ENCODE results near the gene CENPC. TPM values are rescaled to one million over a fixed set of nuclear protein-coding genes. Genes with fewer than 3 reads are reported as not detected.

Gene CENPC
- total and polyA plus RNA-seq, 2 donors (not counting 3 experiments of a cell fraction or from before 2014, with no cell fraction given), result 3.6 to 26.4 TPM

GRCh38 chr4:67580577-67580976 is 35.3 kb upstream of the CENPC start:
- no peak for DNase-seq (ENCODE audit: low read depth, low spot score)
- intact Hi-C loops (cut with micrococcal nuclease), result no loop called here
- Histone ChIP-seq H3K4me2 (ENCODE audit: insufficient read depth, low read length) (no peak overlapping the region), H3K9me1 (replicated peaks; ENCODE audit: control insufficient read depth, extremely low read depth, insufficient read depth, low read length) (no peaks in the 10 kb centered on the region), H3K9ac (replicated peaks; ENCODE audit: extremely low read depth, insufficient read depth, low read length) (no peak overlapping the region), H3K27ac (ENCODE audit: insufficient read depth, low read depth, low read length) (no peak overlapping the region), H3K4me1 (ENCODE audit: control insufficient read depth, extremely low read depth, insufficient read depth, low read length) (no peaks in the 10 kb centered on the region), H3K79me2 (ENCODE audit: control insufficient read depth, insufficient read depth, low read length) (no peaks in the 10 kb centered on the region), H3K27me3 (ENCODE audit: control insufficient read depth in 2 of 2, insufficient read depth in 2 of 2, low read length in 2 of 2) (no peaks in the 10 kb centered on the region), H3K36me3 (ENCODE audit: control insufficient read depth in 2 of 2, extremely low read depth in 1 of 2, insufficient read depth in 2 of 2, low read length in 2 of 2) (no peaks in the 10 kb centered on the region), H3K4me3 (replicated peaks in 1 of 3; ENCODE audit: insufficient read depth in 1 of 3, low read depth in 1 of 3, low read length in 3 of 3) (no peak overlapping the region), H2AFZ (ENCODE audit: low read depth, low read length) (no peak overlapping the region), H4K20me1 (replicated peaks; ENCODE audit: control insufficient read depth, extremely low read depth, insufficient read depth, low read length) (no peaks in the 10 kb centered on the region), H3K9me3 (replicated peaks; ENCODE audit: control insufficient read depth, insufficient read depth, low read length) (no peaks in the 10 kb centered on the region)
- CTCF ChIA-PET, result no interaction called here
- dilution Hi-C loops (cut with MboI; ENCODE audit: extremely low pct_ligation_motif_present, low sequenced_read_pairs), result no loop called here
- TF ChIP-seq GATA2 (IDR thresholded peaks at IDR 0.05; ENCODE audit: insufficient read depth, insufficient read length, low read depth, low read length) (no peak), JUN (IDR thresholded peaks at IDR 0.05; ENCODE audit: borderline replicate concordance, insufficient read depth, insufficient read length, low read depth) (no peak), MAX (IDR thresholded peaks at IDR 0.05; ENCODE audit: insufficient read depth, insufficient read length) (no peak), POLR2A (IDR thresholded peaks at IDR 0.05; ENCODE audit: low read depth, low read length) (no peak), POLR2AphosphoS5 (IDR thresholded peaks at IDR 0.05; ENCODE audit: insufficient read depth, low read depth, low read length) (no peak), EZH2 (IDR thresholded peaks at IDR 0.05; ENCODE audit: borderline replicate concordance, low read depth, low read length, severe bottlenecking) (no peak), CTCF (IDR thresholded peaks at IDR 0.05; ENCODE audit: extremely low read depth in 1 of 2, insufficient read depth in 1 of 2, low read depth in 1 of 2, low read length in 2 of 2) (no peak), FOS (IDR thresholded peaks at IDR 0.05; ENCODE audit: borderline replicate concordance, insufficient read depth, low read length) (no peak), MYC (IDR thresholded peaks at IDR 0.05; ENCODE audit: low read depth, low read length) (no peak)
- POLR2A ChIA-PET, result no interaction called here
- no peak for FAIRE-seq
- BruUV-seq (replicated peaks), result no TSS peak
